Right cardiac atrium (tissue), 5 donors: ENCODE results near the gene KIF25. TPM values are rescaled to one million over a fixed set of nuclear protein-coding genes. Genes with fewer than 3 reads are reported as not detected.
"Not testable (repeated sequence)": the region's sequence is repeated elsewhere in the genome, so short reads cannot be mapped to it uniquely, and the experiment has no call there.

ENCODE experiments used
- ATAC-seq, 2 donors: fragments of 200-7000 bp; cut with Tn5 transposase; one replicate each; pipeline versions ENCODE4 v1.8.0 to v1.9.1; 2020; ENCODE audit warnings: moderate library complexity in 2 of 2, mild to moderate bottlenecking in 1 of 2
- DNase-seq, 3 donors: peaks; one replicate each; pipeline ENCODE4 v3.0.0-alpha.2; 2020
- H3K27ac ChIP-seq: one replicate; pipeline ENCODE4 v1.5.1; 2013; ENCODE audit warnings: mild to moderate bottlenecking, low read length, control low read depth, moderate library complexity
- H3K27me3 ChIP-seq: one replicate; pipeline ENCODE4 v1.6.1; 2013; ENCODE audit not compliant: control insufficient read depth, insufficient read depth
- H3K4me1 ChIP-seq: one replicate; pipeline ENCODE4 v1.6.1; 2013; ENCODE audit warnings: low read length; ENCODE audit not compliant: control insufficient read depth, insufficient read depth
- H3K4me3 ChIP-seq: one replicate; pipeline ENCODE4 v1.5.1; 2013; ENCODE audit warnings: low read length, control low read depth
- H3K9me3 ChIP-seq: one replicate; pipeline ENCODE4 v1.6.1; 2013; ENCODE audit warnings: low read length; ENCODE audit not compliant: control insufficient read depth
- WGBS: extraction: QIAGEN DNeasy Blood & Tissue Kit; methylation state at CpG from one replicate; pipeline ENCODE4 v1.1.7; 2013; 5-methylcytosine and 5-hydroxymethylcytosine counted together
- intact Hi-C, 4 donors: fragments of 100-400 bp; cut with DNase I; formaldehyde crosslinking; loops; one replicate each; pipeline versions ENCODE4 v1.11.0 to v1.14.0; 2022 to 2023
- polyA plus RNA-seq: library from polyadenylated mRNA; stranded (reverse); fragments of 200-250 nt; gene quantifications from one replicate; pipeline ENCODE4 v1.2.3, GENCODE V29; 2013
- total RNA-seq, 4 donors: library from RNA; stranded (reverse); fragmentation: NEBNext Ultra II Directional; extraction: Animal tissue kit (Norgen Biotek cat#: 25700); gene quantifications; one replicate each; pipeline ENCODE4 v1.2.1, GENCODE V29; 2021
- donor health status: healthy with polysubstance abuse.
- donor health status: DM: no; HTN: yes; CAD: no.
- donor health status: DM: no; HTN: no; CAD: no.
- donor health status: DM: no; HTN: yes; CAD: no; lungs with severe emphysema.
- donor health status: DM: yes; HTN: yes; CAD: no.

Gene KIF25
- total and polyA plus RNA-seq, 5 donors = 0.25 to 0.29 TPM; not detected in 3

GRCh38 chr6:167975458-167975857, 22.0 kb upstream of the KIF25 start:
- Histone ChIP-seq H3K27me3 (no peaks in the 10 kb centered on the region), H3K27ac (no peak overlapping the region), H3K4me1 (no peaks in the 10 kb centered on the region), H3K4me3 (no peak overlapping the region), H3K9me3 (no peaks in the 10 kb centered on the region)
- intact Hi-C loops = no loop called here
- peak; percentile 13 to 15 for ATAC-seq
- DNase-seq = no peak
- 87% methylated on average over 19 of the region's 19 CpGs for WGBS

- H3K4me1 ChIP-seq = not testable (repeated sequence)
These were observed 21.3 kb upstream of the KIF25 start for GRCh38 chr6:167976116-167976657.

GRCh38 chr6:167976708-167977107, 20.8 kb upstream of the KIF25 start:
- ATAC-seq (no peak), DNase-seq (no peak)
- no peaks in the 10 kb centered on the region for H3K27me3 ChIP-seq
- no peak overlapping the region for H3K27ac ChIP-seq
- WGBS = 94% methylated on average over 27 of the region's 27 CpGs
- intact Hi-C loops = no loop called here
- H3K4me1 ChIP-seq = no peaks in the 10 kb centered on the region
- no peaks in the 10 kb centered on the region for H3K9me3 ChIP-seq
- no peak overlapping the region for H3K4me3 ChIP-seq

More at GRCh38 chr6:167976116-167976657, 21.3 kb upstream of the KIF25 start:
- H3K27ac ChIP-seq, H3K27me3 ChIP-seq, ATAC-seq, H3K4me3 ChIP-seq, DNase-seq, intact Hi-C loops, H3K9me3 ChIP-seq: not testable (repeated sequence)

GRCh38 chr6:167977717-167978467, 19.6 kb upstream of the KIF25 start:
- no peak for DNase-seq
- intact Hi-C loops = no loop called here
- Histone ChIP-seq H3K4me3 (no peak overlapping the region), H3K27ac (no peak overlapping the region), H3K4me1 (no peaks in the 10 kb centered on the region), H3K27me3 (no peaks in the 10 kb centered on the region), H3K9me3 (no peaks in the 10 kb centered on the region)
- 92% methylated on average over 43 of the region's 43 CpGs for WGBS
- ATAC-seq = no peak

GRCh38 chr6:167978607-167979006, 18.9 kb upstream of the KIF25 start:
- no peak for DNase-seq
- ATAC-seq = no peak
- Histone ChIP-seq H3K9me3 (no peaks in the 10 kb centered on the region), H3K27me3 (no peaks in the 10 kb centered on the region), H3K4me3 (no peak overlapping the region), H3K27ac (no peak overlapping the region), H3K4me1 (no peaks in the 10 kb centered on the region)
- intact Hi-C loops = no loop called here
- WGBS = 84% methylated on average over 7 of the region's 7 CpGs

GRCh38 chr6:167979436-167980139, 17.9 kb upstream of the KIF25 start:
- H3K4me1 ChIP-seq = no peaks in the 10 kb centered on the region
- 82% methylated on average over 12 of the region's 12 CpGs for WGBS
- ATAC-seq (no peak), DNase-seq (no peak)
- H3K4me3 ChIP-seq = no peak overlapping the region
- H3K27ac ChIP-seq = no peak overlapping the region
- intact Hi-C loops = no loop called here
- H3K9me3 ChIP-seq = no peaks in the 10 kb centered on the region
- no peaks in the 10 kb centered on the region for H3K27me3 ChIP-seq

- H3K4me3 ChIP-seq = no peak overlapping the region
- H3K27ac ChIP-seq = no peak overlapping the region
- intact Hi-C loops = no loop called here
- ATAC-seq = no peak
- no peaks in the 10 kb centered on the region for H3K4me1 ChIP-seq
- no peak for DNase-seq
- H3K9me3 ChIP-seq = no peaks in the 10 kb centered on the region
- no peaks in the 10 kb centered on the region for H3K27me3 ChIP-seq
- 55% methylated on average over 3 of the region's 3 CpGs for WGBS
These were observed 16.4 kb upstream of the KIF25 start for GRCh38 chr6:167980911-167981580.

GRCh38 chr6:167981916-167982462, 15.5 kb upstream of the KIF25 start:
- no peaks in the 10 kb centered on the region for H3K4me1 ChIP-seq
- DNase-seq (no peak), ATAC-seq (no peak)
- WGBS = 75% methylated on average over 7 of the region's 7 CpGs
- intact Hi-C loops = no loop called here
- no peak overlapping the region for H3K27ac ChIP-seq
- H3K27me3 ChIP-seq = no peaks in the 10 kb centered on the region
- no peaks in the 10 kb centered on the region for H3K9me3 ChIP-seq
- no peak overlapping the region for H3K4me3 ChIP-seq

- H3K27me3 ChIP-seq = no peaks in the 10 kb centered on the region
- H3K4me1 ChIP-seq = no peaks in the 10 kb centered on the region
- H3K9me3 ChIP-seq = no peaks in the 10 kb centered on the region
- DNase-seq (peak in 1 of 3 donors; percentile 16), ATAC-seq (no peak)
- H3K4me3 ChIP-seq = no peak overlapping the region
- H3K27ac ChIP-seq = no peak overlapping the region
- 94% methylated on average over 11 of the region's 11 CpGs for WGBS
- intact Hi-C loops = no loop called here
These were observed 13.2 kb upstream of the KIF25 start for GRCh38 chr6:167984144-167984719.

GRCh38 chr6:167984876-167985604, 12.4 kb upstream of the KIF25 start:
- WGBS = 88% methylated on average over 13 of the region's 13 CpGs
- H3K4me1 ChIP-seq = no peaks in the 10 kb centered on the region
- DNase-seq = peak in 1 of 3 donors; percentile 14
- intact Hi-C loops = no loop called here
- no peak overlapping the region for H3K27ac ChIP-seq
- no peak overlapping the region for H3K4me3 ChIP-seq
- no peaks in the 10 kb centered on the region for H3K9me3 ChIP-seq
- no peaks in the 10 kb centered on the region for H3K27me3 ChIP-seq
- ATAC-seq = no peak
